Tibial nerve (tissue), 4 donors: Measurements from ENCODE around the gene COMMD7. TPM values are rescaled to one million over a fixed set of nuclear protein-coding genes. Genes with fewer than 3 reads are reported as not detected.
"Not testable (repeated sequence)": the region's sequence is repeated elsewhere in the genome, so short reads cannot be mapped to it uniquely, and the experiment has no call there.

Source experiments
- DNase-seq, 2 donors: peaks; one replicate each; pipeline ENCODE4 v3.0.0-alpha.2; 2019; ENCODE audit warnings: low spot score in 2 of 2
- H3K27ac ChIP-seq, 4 donors: fragments of 200-600 bp; sonication (generic) in 3 of 4; one replicate each; pipeline ENCODE4 v1.5.1; 2017 to 2019; ENCODE audit warnings: mild to moderate bottlenecking in 1 of 4
- H3K27me3 ChIP-seq, 2 donors: fragments of 200-600 bp; sonication (generic) in 1 of 2; one replicate each; pipeline versions ENCODE4 v1.5.1 to v1.6.0; 2017 to 2019
- H3K36me3 ChIP-seq, 3 donors: fragments of 200-600 bp; sonication (generic); one replicate each; pipeline ENCODE4 v1.5.1; 2018 to 2019
- H3K4me1 ChIP-seq, 4 donors: fragments of 200-600 bp; sonication (generic) in 3 of 4; one replicate each; pipeline ENCODE4 v1.5.1; 2017 to 2019
- H3K4me3 ChIP-seq, 4 donors: fragments of 200-600 bp; sonication (generic) in 3 of 4; one replicate each; pipeline ENCODE4 v1.5.1; 2017 to 2019; ENCODE audit warnings: mild to moderate bottlenecking in 1 of 4, moderate library complexity in 1 of 4
- H3K9me3 ChIP-seq, 4 donors: fragments of 200-600 bp; sonication (generic) in 3 of 4; one replicate each; pipeline ENCODE4 v1.5.1; 2017 to 2019
- CTCF ChIP-seq, 5 experiments: fragments of 200-600 bp in 3 of 5; fragments of 450-650 bp in 2 of 5; sonication (generic) in 3 of 5; IDR thresholded peaks; one replicate each; pipeline ENCODE4 v1.5.1; 2016 to 2019; ENCODE audit warnings: antibody characterized with exemption in 5 of 5, mild to moderate bottlenecking in 3 of 5, moderate library complexity in 2 of 5
- EP300 ChIP-seq, 2 donors: sonication (generic); formaldehyde crosslinking; IDR thresholded peaks; one replicate each; pipeline ENCODE4 v1.6.1; 2017; ENCODE audit warnings: antibody characterized with exemption in 2 of 2, mild to moderate bottlenecking in 1 of 2
- POLR2A ChIP-seq, 2 donors: fragments of 450-650 bp; IDR thresholded peaks; one replicate each; pipeline ENCODE4 v1.6.1; 2017; ENCODE audit warnings: antibody characterized with exemption in 2 of 2, mild to moderate bottlenecking in 2 of 2, moderate library complexity in 2 of 2
- WGBS, 2 donors: methylation state at CpG; one replicate each; pipeline ENCODE4 v1.1.5; 2018; 5-methylcytosine and 5-hydroxymethylcytosine counted together
- total RNA-seq, 4 donors: library from RNA; depleted of rRNA; stranded (reverse); fragments of >200 nt; gene quantifications; one replicate each; pipeline ENCODE4 v1.1.0, GENCODE V29; 2016

COMMD7 gene
- total RNA-seq, 4 donors from 2014 or later: 14.1 to 33.2 (median 17.8) TPM

DNA sequence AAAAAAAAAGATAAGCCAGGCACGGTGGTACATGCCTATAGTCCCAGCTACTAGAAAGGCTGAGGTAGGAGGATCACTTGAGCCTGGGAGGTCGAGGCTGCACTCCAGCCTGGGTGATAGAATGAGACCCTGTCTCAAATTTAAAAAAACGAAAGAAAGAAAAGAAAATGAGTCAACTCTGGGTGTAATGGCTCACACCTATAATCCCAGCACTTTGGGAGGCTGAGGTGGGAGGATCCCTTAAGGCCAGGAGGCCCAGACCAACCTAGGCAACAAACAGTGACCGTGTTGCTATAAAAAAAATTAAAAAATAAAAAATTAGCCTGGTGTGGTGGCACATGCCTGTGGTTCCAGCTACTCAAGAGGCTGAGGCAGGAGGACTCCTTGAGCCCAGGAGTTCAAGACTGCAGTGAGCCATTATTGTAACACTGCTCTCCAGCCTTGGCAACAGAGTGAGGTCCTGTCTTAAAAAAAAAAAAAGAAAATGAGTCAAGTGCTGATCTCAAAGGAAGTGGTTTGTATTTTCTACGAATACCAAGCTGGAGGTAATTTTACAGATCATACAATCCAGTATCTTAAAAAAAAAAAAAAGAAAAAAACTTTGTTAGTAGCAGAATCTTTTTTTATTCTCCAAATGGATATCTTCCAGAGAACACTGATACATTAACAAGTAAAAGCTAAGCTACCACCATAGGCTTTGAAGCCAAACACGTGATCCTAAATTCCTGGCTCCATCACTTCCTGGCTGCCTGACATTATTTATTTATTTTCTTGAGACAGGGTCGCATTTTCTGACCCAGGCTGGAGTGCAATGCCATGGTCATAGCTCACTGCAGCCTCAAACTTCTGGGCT lies 5.7 kb downstream of the COMMD7 start:
- peaks cover 0 to 23% (median 2%) of the 10 kb centered on the region in 4 donors for H3K4me1 ChIP-seq
- DNase-seq: no peak
- H3K36me3 ChIP-seq: peaks cover 0 to 14% (median 0%) of the 10 kb centered on the region in 3 donors
- H3K9me3 ChIP-seq: no peaks in the 10 kb centered on the region
- H3K27me3 ChIP-seq: no peaks in the 10 kb centered on the region
- H3K27ac ChIP-seq: no peak overlapping the region
- TF ChIP-seq EP300 (IDR thresholded peaks at IDR 0.05) (no peak), POLR2A (IDR thresholded peaks at IDR 0.05) (no peak), CTCF (IDR thresholded peaks at IDR 0.05) (no peak)
- no peak overlapping the region for H3K4me3 ChIP-seq
- WGBS, 2 donors: 51 to 57% methylated on average over 7 of the region's 7 CpGs

DNA sequence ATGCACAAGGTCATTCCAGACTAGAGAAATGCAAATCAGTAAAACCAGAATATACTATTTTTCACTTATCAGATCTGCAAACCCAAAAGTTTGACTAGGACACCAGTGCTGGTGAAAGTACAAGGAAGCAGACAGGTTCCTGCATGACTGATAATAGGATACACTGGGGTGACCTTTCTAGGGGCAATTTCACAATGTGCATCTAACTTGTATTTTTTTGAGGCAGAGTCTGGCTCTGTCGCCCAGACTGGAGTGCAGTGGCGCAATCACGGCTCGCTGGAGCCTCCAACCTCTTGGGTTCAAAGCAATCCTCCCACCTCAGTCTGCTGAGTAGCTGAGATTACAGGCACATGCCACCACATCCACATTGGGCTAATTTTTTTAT lies 11.4 kb downstream of the COMMD7 start:
- Histone ChIP-seq H3K4me1 (peaks cover 0 to 6% (median 0%) of the 10 kb centered on the region in 4 donors), H3K4me3 (no peak overlapping the region), H3K27me3 (no peaks in the 10 kb centered on the region), H3K9me3 (no peaks in the 10 kb centered on the region), H3K27ac (no peak overlapping the region), H3K36me3 (peaks cover 0 to 43% (median 0%) of the 10 kb centered on the region in 3 donors)
- WGBS, 2 donors: 77 to 81% methylated on average over 4 of the region's 4 CpGs
- DNase-seq: no peak
- TF ChIP-seq EP300 (IDR thresholded peaks at IDR 0.05): no peak

GRCh38 chr20:32729334-32729733 lies 13.9 kb downstream of the COMMD7 start:
- DNase-seq, H3K4me1 ChIP-seq: not testable (repeated sequence)
- 98% methylated on average over 5 of the region's 5 CpGs for WGBS, 2 donors

DNA sequence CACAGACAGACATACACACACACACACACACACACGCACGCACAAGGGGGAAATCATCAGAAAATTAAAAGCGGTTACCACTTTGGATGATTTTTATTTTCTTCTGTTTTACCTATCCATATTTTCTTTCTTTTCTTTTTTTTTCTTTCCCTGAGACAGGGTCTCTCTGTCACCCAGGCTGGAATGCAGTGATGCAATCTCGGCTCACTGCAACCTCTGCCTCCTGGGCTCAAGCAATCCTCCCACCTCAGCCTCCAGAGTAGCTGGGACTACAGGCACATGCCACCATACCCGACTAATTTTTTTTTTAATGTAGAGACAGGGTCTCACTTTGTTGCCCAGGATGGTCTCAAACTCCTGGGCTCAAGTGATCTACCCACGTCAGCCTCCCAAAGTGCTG lies 14.8 kb downstream of the COMMD7 start:
- not testable (repeated sequence) for H3K9me3 ChIP-seq, H3K4me3 ChIP-seq, H3K27me3 ChIP-seq, H3K27ac ChIP-seq, H3K4me1 ChIP-seq, DNase-seq
- 80 to 86% methylated on average over 6 of the region's 6 CpGs for WGBS, 2 donors
- peaks cover 0 to 59% (median 0%) of the 10 kb centered on the region in 3 donors for H3K36me3 ChIP-seq

More at GRCh38 chr20:32729334-32729733, 13.9 kb downstream of the COMMD7 start:
- not testable (repeated sequence) for H3K4me3 ChIP-seq, H3K27me3 ChIP-seq, H3K9me3 ChIP-seq, H3K27ac ChIP-seq
- peaks cover 0 to 59% (median 0%) of the 10 kb centered on the region in 3 donors for H3K36me3 ChIP-seq

DNA sequence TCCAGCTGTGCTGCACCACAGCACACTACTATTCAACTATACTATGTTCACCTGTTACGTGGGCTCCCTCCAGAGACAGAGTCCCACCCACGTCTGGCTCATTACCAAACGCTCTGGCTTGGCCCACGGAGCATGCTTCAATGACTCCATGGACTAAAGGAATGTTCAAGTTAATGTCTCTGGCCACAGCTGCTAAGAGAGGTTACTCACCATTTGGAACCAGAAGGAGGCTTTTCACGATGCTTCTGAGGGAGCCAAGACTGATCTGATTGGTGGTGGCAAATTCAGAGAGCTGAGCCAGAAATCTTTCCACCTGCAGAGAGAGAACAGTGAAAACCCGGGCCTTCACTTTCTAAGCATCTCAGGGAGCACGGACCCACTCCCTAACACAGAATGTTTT lies 15.6 kb downstream of the COMMD7 start:
- H3K27ac ChIP-seq: no peak overlapping the region
- no peak overlapping the region for H3K4me3 ChIP-seq
- no peaks in the 10 kb centered on the region for H3K27me3 ChIP-seq
- H3K4me1 ChIP-seq: peaks cover 0 to 6% (median 0%) of the 10 kb centered on the region in 4 donors
- H3K36me3 ChIP-seq: peaks cover 0 to 52% (median 0%) of the 10 kb centered on the region in 3 donors
- TF ChIP-seq POLR2A (IDR thresholded peaks at IDR 0.05) (no peak), CTCF (IDR thresholded peaks at IDR 0.05) (no peak), EP300 (IDR thresholded peaks at IDR 0.05) (no peak)
- no peak for DNase-seq
- H3K9me3 ChIP-seq: no peaks in the 10 kb centered on the region
- 39 to 44% methylated on average over 7 of the region's 7 CpGs for WGBS, 2 donors

DNA sequence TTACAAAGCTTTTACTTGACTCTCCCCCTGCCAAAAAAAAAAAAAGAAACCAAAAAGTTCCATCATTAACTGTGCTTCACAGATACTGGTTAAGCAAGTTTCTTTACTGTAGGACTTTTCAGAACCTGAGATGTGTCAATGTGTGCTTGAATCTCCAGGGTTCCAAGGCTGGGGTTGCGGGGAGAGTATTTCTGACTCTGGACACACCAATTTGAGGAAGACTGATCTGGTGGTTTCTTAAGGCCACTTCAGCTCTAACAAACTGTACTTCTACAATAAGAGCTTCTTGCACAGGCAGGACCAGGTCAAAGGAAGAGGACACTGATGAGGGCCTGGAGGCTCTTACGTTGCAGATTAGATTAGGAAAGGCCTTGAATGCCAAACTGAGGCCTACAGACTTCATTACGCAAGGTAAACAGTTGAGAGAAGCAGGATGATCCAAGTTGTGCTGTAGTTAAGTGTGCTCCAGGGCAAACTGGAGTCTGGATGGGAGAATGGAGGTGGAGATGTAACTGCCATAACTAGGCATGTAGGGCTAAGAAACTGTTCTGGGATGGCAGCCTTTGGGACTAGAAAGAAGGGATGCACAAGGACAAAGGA lies 24.4 kb downstream of the COMMD7 start:
- Histone ChIP-seq H3K4me3 (no peak overlapping the region), H3K27ac (no peak overlapping the region), H3K36me3 (peaks cover 0 to 73% (median 0%) of the 10 kb centered on the region in 3 donors), H3K27me3 (no peaks in the 10 kb centered on the region), H3K4me1 (peaks cover 0 to 4% (median 0%) of the 10 kb centered on the region in 4 donors), H3K9me3 (no peaks in the 10 kb centered on the region)
- WGBS, 2 donors: 61 to 64% methylated on average over 3 of the region's 3 CpGs
- no peak for TF ChIP-seq CTCF (IDR thresholded peaks at IDR 0.05)
- no peak for TF ChIP-seq POLR2A (IDR thresholded peaks at IDR 0.05)
- TF ChIP-seq EP300 (IDR thresholded peaks at IDR 0.05): no peak
- no peak for DNase-seq
